Endothelial cell of umbilical vein (primary cell): ENCODE data around the gene RETREG3.
A peak's percentile ranks its signal among the peaks of the same experiment; 100 is the strongest.

Source experiments
- CTCF ChIP-seq, 2 donors: IDR thresholded peaks; 1 replicate in 1 of 2; 2 replicates in 1 of 2; pipeline ENCODE4 v1.5.1; 2011; ENCODE audit warnings: low read length in 2 of 2, mild to moderate bottlenecking in 2 of 2, moderate library complexity in 2 of 2, control low read depth in 1 of 2, inconsistent platforms in 1 of 2, low read depth in 1 of 2; ENCODE audit not compliant: insufficient read depth in 1 of 2; ENCODE audit errors: extremely low read depth in 1 of 2
- EZH2 ChIP-seq: IDR thresholded peaks from 2 replicates; pipeline ENCODE4 v1.6.1; 2012; ENCODE audit warnings: borderline replicate concordance, low read depth, mild to moderate bottlenecking, moderate library complexity, low read length, inconsistent platforms; ENCODE audit not compliant: severe bottlenecking
- FOS ChIP-seq: IDR thresholded peaks from 2 replicates; pipeline ENCODE4 v1.6.1; 2011; ENCODE audit warnings: mild to moderate bottlenecking, low read length, moderate library complexity, borderline replicate concordance; ENCODE audit not compliant: insufficient read depth
- JUN ChIP-seq: IDR thresholded peaks from 2 replicates; pipeline ENCODE4 v1.6.1; 2011; ENCODE audit warnings: borderline replicate concordance, low read depth; ENCODE audit not compliant: insufficient read length, insufficient read depth
- MYC ChIP-seq: IDR thresholded peaks from one replicate; pipeline ENCODE4 v1.6.1; 2011; ENCODE audit warnings: mild to moderate bottlenecking, low read depth, low read length
- POLR2A ChIP-seq: IDR thresholded peaks from 2 replicates; pipeline ENCODE4 v1.6.1; 2012; ENCODE audit warnings: low read depth, mild to moderate bottlenecking, control low read depth, low read length
- POLR2AphosphoS5 ChIP-seq: IDR thresholded peaks from 2 replicates; pipeline ENCODE4 v1.6.1; 2012; ENCODE audit warnings: low read depth, mild to moderate bottlenecking, control low read depth, low read length, moderate library complexity; ENCODE audit not compliant: insufficient read depth
- TF ChIP-seq, protein P1 (sequence below): IDR thresholded peaks from 2 replicates; pipeline ENCODE4 v1.6.1; 2011; ENCODE audit not compliant: insufficient read depth, insufficient read length

GRCh38 chr17:42531455-42532354, 77.5 kb downstream of the RETREG3 start:
- TF ChIP-seq CTCF (IDR thresholded peaks at IDR 0.05; ENCODE audit: extremely low read depth in 1 of 2, insufficient read depth in 1 of 2, low read depth in 1 of 2, low read length in 2 of 2) (peak; percentile 20 to 47), POLR2A (no peak), MYC (no peak), EZH2 (no peak), JUN (no peak), POLR2AphosphoS5 (peak; percentile 36), FOS (no peak)
- TF ChIP-seq, protein P1, sequence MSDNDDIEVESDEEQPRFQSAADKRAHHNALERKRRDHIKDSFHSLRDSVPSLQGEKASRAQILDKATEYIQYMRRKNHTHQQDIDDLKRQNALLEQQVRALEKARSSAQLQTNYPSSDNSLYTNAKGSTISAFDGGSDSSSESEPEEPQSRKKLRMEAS: no peak
